ENCODE data around the gene NAA80. TPM values are rescaled to one million over a fixed set of nuclear protein-coding genes. Genes with fewer than 3 reads are reported as not detected.

The NAA80 gene
- total RNA-seq, 1 experiment from 2014 or later: 25.2 TPM

DNA sequence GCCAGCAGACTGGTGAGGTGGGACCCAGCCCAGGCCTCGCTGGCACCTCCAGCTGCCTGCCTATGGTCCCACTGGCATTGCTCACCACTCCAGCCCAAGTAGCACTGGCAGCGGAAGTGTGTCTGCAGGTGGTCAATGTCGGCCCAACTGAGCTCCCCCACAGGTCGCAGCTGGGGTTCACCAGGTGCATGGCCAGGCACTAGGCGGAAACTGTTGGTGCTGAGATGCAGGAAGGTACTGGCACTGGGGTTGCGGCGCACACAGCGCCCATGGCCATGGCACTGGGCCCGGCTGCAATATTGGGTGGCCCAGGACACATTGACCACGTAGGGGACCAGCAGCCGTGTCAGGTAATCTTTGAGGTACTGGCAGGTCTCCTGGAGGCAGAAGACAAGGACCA lies 19.0 kb upstream of the NAA80 start:
- no peak overlapping the region for H2AFZ ChIP-seq
- H3K4me3 ChIP-seq: no peak overlapping the region
- peaks cover 53% of the 10 kb centered on the region for H3K4me1 ChIP-seq (replicated peaks; ENCODE audit: insufficient read depth)
- POLR2A ChIA-PET (ENCODE audit: unreplicated experiment): interaction anchor here (1.6 kb wide), 1 partner anchor 19 kb away, joined by 36 read pairs; the partner anchor contains the start of genes HYAL3 and NAA80
- H3K27ac ChIP-seq: peak overlapping the region; percentile 85
- TF ChIP-seq CTCF (conservative IDR thresholded peaks at IDR 0.05) (no peak), EZH2 (IDR thresholded peaks at IDR 0.05; ENCODE audit: low read depth) (no peak)
- H3K9me2 ChIP-seq (ENCODE audit: insufficient read depth): no peaks in the 10 kb centered on the region
- H4K20me1 ChIP-seq (ENCODE audit: insufficient read depth): peaks cover 7% of the 10 kb centered on the region; the same call in 1 of the 2 replicates
- peaks cover 41% of the 10 kb centered on the region for H3F3A ChIP-seq (ENCODE audit: insufficient read depth, low read depth)
- DNase-seq: no peak
- H3K9me3 ChIP-seq (ENCODE audit: insufficient read depth, low read depth): no peaks in the 10 kb centered on the region
- no peaks in the 10 kb centered on the region for H3K27me3 ChIP-seq (ENCODE audit: insufficient read depth, low read depth)
- peaks cover 7% of the 10 kb centered on the region; the same call in 1 of the 2 replicates for H3K36me3 ChIP-seq (ENCODE audit: low read depth)
- CTCF ChIA-PET: no interaction called here
- no TSS peak for BruUV-seq (replicated peaks)
- H3K79me2 ChIP-seq (ENCODE audit: low read depth): peaks cover 32% of the 10 kb centered on the region
- intact Hi-C loops (cut with micrococcal nuclease; ENCODE audit: unreplicated experiment): no loop called here
- H3K4me2 ChIP-seq: peak overlapping the region; percentile 91

- no peaks in the 10 kb centered on the region for H3K9me2 ChIP-seq (ENCODE audit: insufficient read depth)
- peaks cover 32% of the 10 kb centered on the region for H3K79me2 ChIP-seq (ENCODE audit: low read depth)
- ChIA-PET CTCF (interaction anchor here (0.5 to 1.0 kb wide), 4 partner anchors 11 to 71 kb away, joined by 3 to 7 read pairs (median 4); partner anchors contain the start of gene SEMA3B), POLR2A (ENCODE audit: unreplicated experiment) (interaction anchor here (0.5 to 1.6 kb wide), 9 partner anchors 15 to 252 kb away, joined by 3 to 36 read pairs (median 4); partner anchors contain the start of genes HEMK1, HYAL3, IFRD2 and NAA80)
- peak overlapping the region; percentile 91 for H3K4me2 ChIP-seq
- peak overlapping the region; percentile 46; the same call in 1 of the 2 replicates for H3K4me3 ChIP-seq
- no peaks in the 10 kb centered on the region for H3K27me3 ChIP-seq (ENCODE audit: insufficient read depth, low read depth)
- peaks cover 7% of the 10 kb centered on the region; the same call in 1 of the 2 replicates for H3K36me3 ChIP-seq (ENCODE audit: low read depth)
- BruUV-seq (replicated peaks): TSS peak; percentile 96
- no peaks in the 10 kb centered on the region for H3K9me3 ChIP-seq (ENCODE audit: insufficient read depth, low read depth)
- no peak for TF ChIP-seq CTCF (conservative IDR thresholded peaks at IDR 0.05)
- no peak for TF ChIP-seq EZH2 (IDR thresholded peaks at IDR 0.05; ENCODE audit: low read depth)
- H4K20me1 ChIP-seq (ENCODE audit: insufficient read depth): peaks cover 7% of the 10 kb centered on the region; the same call in 1 of the 2 replicates
- peak overlapping the region; percentile 85 for H3K27ac ChIP-seq
- H3K4me1 ChIP-seq (replicated peaks; ENCODE audit: insufficient read depth): peaks cover 53% of the 10 kb centered on the region
- intact Hi-C loops (cut with micrococcal nuclease; ENCODE audit: unreplicated experiment): loop anchor here (1.0 to 2.0 kb wide), 2 partner anchors 18 to 48 kb away; partner anchors contain the start of genes HYAL3, NAA80 and SEMA3B
- no peak overlapping the region for H2AFZ ChIP-seq
- H3F3A ChIP-seq (ENCODE audit: insufficient read depth, low read depth): peaks cover 42% of the 10 kb centered on the region
- peak in 1 of 2 experiments; percentile 62 for DNase-seq
Measured at GRCh38 chr3:50317300-50317699, 18.1 kb upstream of the NAA80 start.

DNA sequence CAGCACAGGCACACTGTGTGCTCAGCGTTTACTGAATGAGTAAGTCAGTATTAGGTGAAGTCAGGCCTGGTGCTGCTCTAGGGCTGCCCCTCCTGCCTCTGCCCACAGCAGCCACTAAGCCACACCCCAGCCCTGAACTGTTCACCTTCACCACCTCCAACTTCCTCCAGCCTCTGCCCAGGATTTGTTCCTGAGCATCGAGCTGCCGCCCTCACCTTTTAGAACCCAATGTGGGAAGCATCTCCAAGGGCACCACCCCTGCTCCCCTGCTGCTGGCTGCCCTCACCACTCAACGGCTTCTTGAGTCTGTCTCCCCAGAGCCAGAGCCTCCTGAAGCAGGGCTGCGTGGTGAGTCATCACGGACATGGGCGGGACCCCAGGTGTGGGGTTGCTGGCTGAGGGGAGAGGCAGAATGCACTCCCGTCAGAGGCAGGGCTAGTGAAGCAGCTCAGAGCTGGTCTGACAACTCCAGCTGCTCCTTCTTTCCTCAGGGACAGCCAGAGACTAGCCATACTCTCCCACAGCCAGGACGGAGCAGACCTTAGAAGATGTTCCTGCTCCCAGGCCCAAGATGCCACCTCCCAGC lies 17.5 kb upstream of the NAA80 start:
- Histone ChIP-seq H3K79me2 (ENCODE audit: low read depth) (peaks cover 32% of the 10 kb centered on the region), H3K27me3 (ENCODE audit: insufficient read depth, low read depth) (no peaks in the 10 kb centered on the region), H3K27ac (peak overlapping the region; percentile 85), H4K20me1 (ENCODE audit: insufficient read depth) (peaks cover 7% of the 10 kb centered on the region; the same call in 1 of the 2 replicates), H3K36me3 (ENCODE audit: low read depth) (peaks cover 7% of the 10 kb centered on the region; the same call in 1 of the 2 replicates), H3F3A (ENCODE audit: insufficient read depth, low read depth) (peaks cover 42% of the 10 kb centered on the region), H3K9me3 (ENCODE audit: insufficient read depth, low read depth) (no peaks in the 10 kb centered on the region), H3K4me1 (replicated peaks; ENCODE audit: insufficient read depth) (peaks cover 53% of the 10 kb centered on the region), H2AFZ (no peak overlapping the region), H3K4me2 (peak overlapping the region; percentile 91), H3K4me3 (peak overlapping the region; percentile 46; the same call in 1 of the 2 replicates), H3K9me2 (ENCODE audit: insufficient read depth) (no peaks in the 10 kb centered on the region)
- TF ChIP-seq EZH2 (IDR thresholded peaks at IDR 0.05; ENCODE audit: low read depth): no peak
- no peak for TF ChIP-seq CTCF (conservative IDR thresholded peaks at IDR 0.05)
- intact Hi-C loops (cut with micrococcal nuclease; ENCODE audit: unreplicated experiment): loop anchor here (1.0 to 2.0 kb wide), 2 partner anchors 17 to 48 kb away; partner anchors contain the start of genes HYAL3, NAA80 and SEMA3B
- BruUV-seq (replicated peaks): no TSS peak
- ChIA-PET CTCF (interaction anchor here (0.6 to 1.0 kb wide), 4 partner anchors 12 to 70 kb away, joined by 3 to 4 read pairs (median 3); partner anchors contain the start of genes HYAL1 and SEMA3B), POLR2A (ENCODE audit: unreplicated experiment) (interaction anchor here (0.5 to 1.6 kb wide), 10 partner anchors 14 to 1312 kb away, joined by 3 to 36 read pairs (median 4); partner anchors contain the start of genes HEMK1, HYAL3, IFRD2 and NAA80)
- peak; percentile 98 to 99 for DNase-seq

Measured in PC-9 (cell line).